Ecto neural progenitor cell (in vitro differentiated cells): ENCODE results near the gene RASSF8.
"Not testable (repeated sequence)": the region's sequence is repeated elsewhere in the genome, so short reads cannot be mapped to it uniquely, and the experiment has no call there.

Experiments used
- DNase-seq: peaks from one replicate; pipeline ENCODE4 v3.0.0-alpha.2; 2018; ENCODE audit warnings: low spot score

RASSF8 gene

DNA sequence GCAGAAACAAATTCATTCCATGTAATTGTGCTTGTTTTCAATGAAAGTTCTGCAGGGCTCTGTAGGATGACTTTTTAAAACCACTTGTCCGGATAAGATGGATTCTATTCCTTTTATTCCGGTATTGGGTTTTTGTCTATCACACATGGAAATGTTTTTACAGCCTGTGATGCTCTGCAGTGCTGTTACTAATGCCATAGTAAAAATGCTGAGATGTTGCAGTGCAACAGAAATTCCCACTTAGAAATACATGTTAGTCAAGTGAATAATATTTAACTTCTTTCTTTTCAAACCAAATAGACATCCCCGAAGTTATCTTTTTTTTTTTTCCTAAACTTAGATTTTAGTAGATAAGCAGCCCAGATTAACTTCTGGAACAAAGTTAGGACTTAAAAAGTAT is 71.9 kb downstream of the RASSF8 start:
- DNase-seq: no peak

DNA sequence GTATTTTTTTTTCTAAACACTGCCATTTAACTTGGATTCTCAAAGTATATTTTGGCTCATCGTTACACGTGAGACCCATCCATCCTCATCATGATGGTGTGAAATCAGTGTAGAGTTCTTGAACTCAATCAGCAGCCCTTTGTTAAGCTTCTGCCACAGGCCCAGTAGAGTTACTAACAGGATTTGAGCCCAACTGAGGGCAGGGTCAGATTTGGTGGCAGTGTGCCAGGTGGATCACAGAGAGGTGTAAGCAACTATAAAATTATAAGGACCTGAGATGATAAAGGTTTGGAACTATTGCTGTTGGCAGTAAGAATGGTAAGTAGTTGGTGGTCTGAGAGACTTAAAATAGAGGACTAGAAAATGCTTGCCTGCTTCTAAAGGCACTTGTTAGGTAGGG is 72.8 kb downstream of the RASSF8 start:
- no peak for DNase-seq

DNA sequence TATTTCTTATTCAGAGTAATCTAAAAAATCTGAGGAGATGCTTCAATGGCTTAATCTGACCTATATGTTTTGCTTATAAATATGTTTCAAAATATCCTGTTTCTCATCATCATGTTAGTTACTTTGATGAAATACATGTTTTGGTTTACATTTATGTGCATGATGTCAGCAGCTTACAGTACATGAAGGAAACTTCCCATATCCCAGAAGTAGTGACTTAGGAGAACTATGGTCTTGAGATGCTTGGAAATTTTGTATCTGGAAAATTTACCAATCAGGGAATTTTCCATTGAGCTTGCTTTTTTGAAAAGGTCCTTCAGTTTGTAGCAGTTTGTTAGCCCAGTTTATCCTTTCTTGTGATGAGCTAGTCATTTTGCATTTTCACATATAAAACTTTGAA is 73.3 kb downstream of the RASSF8 start:
- no peak for DNase-seq

DNA sequence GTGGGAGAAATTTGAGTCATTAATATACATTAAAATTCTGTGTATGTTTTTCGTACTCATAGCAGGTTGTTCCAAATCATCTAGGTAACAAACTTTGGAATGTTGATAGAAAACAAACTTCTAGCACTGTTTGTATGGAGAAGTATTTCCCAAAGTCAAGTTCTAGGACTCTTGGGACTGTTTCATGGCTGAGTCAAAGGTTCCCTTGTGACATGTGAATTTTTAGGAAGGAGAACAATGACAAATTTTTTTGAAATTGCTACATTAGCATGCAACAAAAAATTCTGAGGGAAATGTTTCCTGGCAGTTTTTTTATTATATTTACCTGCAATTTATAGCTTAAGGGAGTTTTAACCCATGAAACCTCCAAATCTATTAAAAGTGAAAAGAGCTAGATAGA is 73.8 kb downstream of the RASSF8 start:
- DNase-seq: no peak

DNA sequence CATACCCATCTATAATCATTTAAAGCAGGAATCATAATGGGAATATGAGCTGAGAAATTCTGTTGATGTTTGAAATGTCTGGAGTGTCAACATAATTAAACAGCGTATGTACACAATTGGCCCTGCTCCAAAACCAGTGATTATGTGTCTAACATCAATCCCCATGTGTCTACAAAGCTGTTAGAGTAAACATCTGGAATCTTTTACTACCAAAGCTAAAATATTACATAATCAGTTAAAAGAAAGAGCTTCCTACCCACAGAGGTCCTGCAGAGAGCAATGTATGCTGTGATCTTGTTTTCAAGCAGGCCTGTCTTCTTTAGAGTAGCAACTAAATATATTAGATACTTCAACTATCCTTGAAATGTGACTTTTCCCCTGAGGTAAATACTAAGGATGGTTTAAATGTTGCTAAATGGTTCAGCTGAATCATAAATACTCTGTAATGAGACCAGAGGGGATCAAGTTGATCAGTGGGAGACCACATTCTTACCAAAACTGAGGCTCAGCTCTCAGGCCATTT is 74.3 kb downstream of the RASSF8 start:
- DNase-seq: no peak

DNA sequence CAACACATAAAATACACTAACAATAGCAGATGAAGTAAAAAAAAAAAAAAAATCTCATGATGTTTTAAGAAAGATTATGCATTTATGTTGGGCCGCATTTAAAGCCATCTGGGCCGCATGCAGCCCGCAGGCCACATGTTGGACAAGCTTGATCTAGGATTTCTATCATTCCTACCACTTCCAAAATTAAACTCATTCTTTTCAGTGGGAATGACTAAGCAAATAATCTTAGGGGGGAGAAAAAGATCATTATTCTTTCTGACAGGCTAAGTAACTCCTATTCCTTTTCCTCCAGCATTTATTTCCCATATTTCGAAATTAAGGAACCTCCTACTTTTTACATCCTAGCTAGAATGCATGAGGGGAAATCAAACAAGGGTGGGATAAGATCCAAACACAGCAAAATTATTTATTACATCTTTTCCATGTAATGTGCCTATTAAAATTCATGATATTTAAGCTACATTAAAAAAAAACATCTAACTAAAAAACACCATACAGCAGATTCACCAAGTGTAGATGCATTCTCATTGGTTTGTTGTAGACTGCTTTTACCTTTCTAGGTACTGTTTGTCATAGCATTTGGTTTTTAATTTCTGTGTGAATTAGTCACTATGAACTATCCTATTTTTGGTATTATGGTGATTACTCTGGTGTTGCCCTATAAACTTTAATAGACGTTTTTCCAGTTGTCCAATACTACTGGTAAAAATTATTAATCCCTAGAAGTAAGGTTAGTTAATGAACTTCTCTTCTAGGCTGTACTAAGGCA is 76.1 kb downstream of the RASSF8 start:
- no peak for DNase-seq

DNA sequence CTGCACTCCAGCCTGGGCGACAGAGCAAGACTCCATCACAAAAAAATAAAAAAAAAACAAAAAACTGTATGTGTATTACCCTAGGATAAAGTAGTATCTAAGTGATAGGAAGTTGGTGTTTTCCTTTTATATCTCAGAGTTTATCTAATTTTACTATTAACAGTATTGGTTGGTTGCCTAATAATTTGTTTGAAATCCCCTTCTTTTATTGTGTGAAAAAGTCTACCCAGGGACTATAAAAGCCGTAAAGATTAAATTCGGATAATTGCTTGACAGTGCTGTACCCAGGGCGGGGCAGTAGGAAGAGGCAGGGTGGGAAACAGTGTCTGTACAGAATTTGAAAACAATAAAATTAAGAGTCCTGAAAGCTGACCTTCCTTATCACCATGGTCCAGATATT is 78.4 kb downstream of the RASSF8 start:
- no peak for DNase-seq

DNA sequence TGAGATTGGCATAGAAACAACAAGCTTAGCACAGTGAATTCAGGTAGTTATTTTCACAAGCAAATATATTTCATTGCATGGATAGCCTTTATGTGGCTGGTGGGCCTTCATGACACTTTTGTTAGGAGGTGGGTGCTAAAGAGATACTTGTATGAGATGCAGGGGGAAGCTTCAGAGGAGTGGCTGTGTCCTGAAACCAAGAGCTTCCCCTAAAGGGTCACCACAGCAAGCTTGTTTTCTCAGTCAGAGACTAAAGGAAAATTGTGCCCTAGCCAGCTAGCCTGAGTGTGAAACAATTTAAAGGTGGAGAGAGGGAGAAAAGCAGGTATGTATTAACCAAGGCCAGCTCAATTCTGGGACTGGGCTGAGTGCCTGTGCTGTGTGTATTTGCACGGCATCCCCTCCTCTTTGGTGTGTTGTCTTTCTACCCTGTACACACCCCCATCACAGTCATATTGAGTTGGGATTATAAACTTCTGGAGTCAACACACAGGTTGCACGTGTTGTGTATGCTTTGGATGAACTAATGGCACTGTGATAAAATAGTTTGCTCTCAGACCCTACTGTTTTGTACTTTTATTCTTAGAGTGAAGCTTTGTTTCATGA is 79.2 kb downstream of the RASSF8 start:
- no peak for DNase-seq

DNA sequence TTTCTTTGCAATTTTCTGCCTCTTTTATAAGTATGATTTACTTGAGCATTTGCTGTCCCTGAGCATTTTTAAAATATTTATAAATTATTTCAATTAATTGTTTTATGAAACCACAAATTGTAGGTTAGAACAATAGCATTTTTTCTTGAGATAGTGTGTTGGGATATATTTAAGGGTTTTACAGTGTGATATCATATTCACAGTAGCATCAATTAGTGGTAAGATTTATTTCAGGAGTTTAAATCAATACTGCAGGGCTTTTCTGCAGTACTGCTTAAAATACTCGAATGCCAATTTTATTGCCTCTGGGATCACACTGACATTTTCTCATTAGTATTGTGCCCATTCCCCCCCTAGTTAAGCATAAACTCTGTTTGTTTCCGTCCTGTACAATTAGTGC is 84.2 kb downstream of the RASSF8 start:
- no peak for DNase-seq

DNA sequence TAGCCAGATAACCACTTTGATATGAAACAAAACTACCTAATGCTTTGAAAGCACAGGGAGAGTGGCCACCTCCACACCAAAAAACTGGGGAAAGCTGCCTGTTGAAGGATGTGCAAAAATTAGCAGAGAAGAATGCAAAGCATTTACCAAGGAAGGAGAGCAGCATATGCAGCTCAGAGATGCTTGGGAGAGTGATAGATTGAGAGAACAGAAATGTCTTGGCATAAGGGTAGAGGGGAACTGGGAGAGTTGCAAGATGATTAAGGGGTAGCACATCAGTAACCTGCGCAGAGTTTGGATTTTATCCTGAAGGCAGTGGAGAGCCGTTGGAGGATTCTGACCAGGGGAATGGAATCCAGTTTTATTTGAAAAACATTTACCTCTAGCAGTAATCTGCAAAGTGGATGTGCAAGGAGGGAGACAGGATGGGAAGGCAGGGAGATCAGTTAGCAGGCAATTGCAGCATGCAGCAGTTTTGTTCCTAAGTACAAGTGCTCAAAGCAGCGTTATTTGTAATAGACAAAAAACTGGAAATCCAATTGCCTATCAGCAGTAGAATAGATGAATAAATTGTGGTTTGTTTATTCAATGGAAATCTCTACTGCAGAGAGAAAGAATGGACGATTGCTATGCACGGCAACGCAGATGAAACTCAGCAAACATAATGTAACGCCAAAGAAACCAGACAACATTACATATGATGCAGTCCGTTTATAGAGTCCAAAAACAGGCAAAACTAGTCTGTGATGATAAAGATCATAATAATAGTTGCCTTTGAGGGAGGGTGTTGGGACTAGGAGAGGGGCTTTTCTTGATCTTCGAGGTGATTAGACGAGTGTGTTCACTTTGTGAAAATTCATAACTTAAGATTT is 84.9 kb downstream of the RASSF8 start:
- no peak for DNase-seq

DNA sequence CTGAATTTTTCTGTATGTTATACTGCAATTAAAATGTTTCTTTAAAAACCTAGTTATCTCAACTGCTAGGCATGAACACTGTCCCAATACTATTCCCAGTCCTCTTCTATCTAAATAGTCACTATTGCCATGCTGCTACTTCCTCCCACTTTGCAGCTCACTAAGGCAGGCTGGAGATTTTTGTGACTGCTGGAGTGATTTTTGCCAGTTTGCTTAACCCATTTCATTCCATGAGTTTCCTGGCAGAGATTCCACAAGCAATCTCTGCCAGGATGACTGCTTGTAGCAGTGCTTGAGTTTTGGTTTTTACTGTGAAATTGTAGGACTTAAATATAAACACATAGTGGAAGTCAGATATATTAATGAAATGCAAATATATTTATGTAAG is 85.5 kb downstream of the RASSF8 start:
- no peak for DNase-seq

DNA sequence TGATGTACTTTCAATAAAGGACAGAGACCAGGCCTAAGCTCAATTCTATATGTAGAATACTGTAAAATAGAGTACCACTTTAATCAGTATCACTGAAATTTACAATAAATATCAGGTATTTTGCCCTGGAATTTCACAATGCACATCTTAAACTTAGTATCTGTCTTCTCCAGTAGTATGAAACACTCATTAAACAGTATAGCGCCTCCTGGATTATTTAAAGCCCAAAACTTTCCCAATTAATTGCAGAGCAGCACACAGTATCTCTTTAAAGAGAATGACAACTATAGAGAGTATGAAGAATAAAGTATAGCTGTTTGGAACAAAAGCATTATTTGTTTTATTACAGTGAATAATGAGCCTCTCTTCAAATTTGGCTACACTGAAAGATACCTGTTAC is 86.1 kb downstream of the RASSF8 start:
- DNase-seq: no peak

DNA sequence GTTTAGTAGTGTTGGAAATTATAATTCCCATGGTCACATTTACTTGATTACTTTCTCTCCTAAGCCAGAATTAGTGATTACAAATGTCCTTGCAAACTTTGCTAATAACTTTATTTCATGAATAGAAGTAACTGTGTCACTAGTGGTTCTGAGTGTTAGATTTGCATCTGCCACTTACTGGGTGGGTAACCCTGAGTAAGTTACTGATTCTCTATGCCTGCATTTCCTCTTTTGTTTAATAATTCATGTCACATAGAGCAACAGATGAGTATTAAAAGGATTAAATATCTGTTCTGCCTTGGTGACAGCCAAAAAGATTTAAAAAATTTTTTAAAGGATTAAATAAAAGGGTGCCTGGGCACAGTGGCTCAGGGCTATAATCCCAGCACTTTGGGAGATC is 87.7 kb downstream of the RASSF8 start:
- no peak for DNase-seq

DNA sequence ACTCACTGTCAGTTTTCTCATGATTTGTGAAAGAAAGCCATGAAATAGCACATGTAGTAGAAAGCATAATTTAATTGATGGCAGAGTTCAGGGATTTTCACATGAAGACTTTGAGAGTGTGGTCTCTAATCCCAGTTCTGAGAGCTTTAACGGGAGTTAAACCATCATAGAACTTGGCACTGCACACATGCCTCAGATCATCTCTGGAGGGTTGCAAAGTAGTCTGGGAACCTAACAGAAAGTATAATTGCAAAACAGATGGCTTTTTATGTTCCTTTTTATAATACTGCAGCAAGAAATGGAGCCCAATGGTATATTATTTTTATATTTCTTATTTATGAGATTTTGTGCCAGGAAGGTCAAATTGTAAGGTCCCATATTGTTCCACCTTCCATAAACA is 88.4 kb downstream of the RASSF8 start:
- no peak for DNase-seq

DNA sequence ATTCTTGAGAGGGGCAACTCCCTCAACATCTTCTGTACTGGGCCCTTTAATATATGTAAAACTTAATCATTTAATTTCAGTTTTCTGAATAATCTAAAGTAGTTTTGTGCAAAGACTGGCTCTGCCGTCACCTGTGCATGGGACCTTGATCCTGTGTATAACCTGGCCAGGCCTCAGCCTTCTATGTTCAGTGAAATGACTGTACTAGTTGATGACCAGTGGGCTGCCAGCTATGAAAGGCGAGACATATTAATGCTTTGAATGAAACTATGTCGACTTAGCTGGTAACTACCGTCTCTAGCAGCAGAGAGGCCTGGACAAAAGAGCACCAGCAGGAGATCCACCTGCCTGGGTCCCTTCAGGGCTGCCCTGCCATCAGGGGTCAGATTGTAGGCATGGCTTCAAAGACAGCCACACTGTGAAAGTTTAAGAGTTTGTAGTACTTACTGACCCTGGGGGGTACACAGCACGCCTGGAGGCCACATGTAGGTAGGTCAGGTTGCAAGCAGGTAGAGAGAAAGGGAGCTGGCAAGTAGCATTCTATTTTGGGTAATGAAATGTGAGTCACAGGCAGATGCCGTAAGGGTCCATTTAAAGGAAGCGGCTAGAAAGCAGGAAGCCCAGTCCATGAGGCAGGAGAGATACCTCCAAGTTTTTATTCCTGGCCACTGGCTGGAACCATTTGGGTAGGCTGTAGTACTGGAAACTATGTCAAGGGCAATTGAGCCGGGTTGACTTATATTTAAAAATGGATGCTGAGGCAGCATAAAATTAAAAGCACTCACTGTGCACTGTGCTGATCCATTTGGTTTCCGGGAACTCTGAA is 89.1 kb downstream of the RASSF8 start:
- DNase-seq: peak; percentile 53

DNA sequence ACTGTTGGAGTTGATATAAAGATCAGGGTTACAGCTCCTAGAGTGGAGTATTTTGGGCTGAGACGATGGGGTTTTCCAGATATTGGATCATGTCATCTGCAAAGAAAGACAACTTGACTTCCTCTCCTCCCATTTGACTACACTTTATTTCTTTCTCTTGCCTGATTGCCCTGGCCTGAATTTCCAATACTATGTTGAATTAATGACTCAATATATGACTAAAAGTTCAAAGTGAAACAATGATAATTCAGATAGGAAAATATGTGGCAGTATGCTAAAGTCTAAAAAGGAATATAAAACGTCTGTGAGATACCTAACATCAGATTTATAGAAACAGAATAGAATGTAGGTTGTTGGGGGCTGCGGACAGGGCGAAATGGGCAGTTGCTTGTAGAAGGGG is 94.2 kb downstream of the RASSF8 start:
- no peak for DNase-seq

DNA sequence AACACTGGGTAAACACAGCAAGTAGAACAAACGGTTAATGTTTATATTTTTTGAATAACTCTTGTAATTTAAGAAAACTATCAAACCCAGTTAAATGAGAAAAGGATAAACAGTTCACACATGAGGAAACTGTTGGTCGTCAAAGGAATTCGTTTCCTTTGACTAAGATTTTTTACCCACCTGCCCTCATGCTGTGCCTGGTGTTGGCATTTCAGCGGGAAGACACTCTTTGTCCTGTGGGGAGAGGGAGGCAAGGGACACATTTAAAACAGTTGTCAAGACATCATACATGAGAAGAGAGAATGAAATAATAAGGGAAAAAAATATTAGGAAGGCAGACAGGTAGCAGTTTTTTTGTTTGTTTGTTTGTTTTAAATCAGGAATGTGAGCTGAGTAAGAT is 95.9 kb downstream of the RASSF8 start:
- DNase-seq: no peak

DNA sequence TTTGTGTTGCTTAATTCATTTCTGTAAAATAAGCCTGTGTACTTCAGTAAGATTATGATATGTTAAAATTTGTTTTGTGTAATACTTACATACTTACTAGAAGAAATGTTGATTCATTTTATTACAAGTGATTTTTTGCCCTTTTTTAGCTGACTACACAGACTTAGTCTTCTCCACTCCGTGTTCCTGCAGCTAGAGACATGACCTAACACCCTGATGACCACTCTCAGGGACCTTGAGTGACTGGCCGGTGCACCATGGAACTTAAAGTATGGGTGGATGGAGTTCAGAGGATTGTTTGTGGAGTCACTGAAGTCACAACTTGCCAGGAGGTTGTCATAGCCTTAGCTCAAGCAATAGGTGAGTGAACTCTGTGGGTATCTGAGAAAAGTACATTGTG is 96.6 kb downstream of the RASSF8 start:
- DNase-seq: no peak

DNA sequence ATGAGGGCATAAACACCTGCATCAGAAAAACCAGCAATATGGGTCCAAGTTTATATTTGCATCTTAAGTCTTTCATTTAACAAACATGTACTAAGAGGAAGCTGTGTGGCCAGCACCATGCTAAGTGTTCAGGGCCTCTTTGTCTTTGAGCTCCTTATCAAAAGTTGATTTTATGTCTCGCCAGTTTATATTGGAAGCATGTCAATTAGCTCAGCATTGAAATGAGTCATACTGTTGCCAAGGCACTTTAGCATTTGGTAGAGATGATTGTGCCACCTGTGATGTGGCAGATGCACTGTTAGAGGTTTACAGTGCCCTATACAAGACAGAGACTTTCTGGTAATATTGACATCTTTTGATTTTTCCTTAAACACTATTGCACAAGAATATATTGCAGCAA is 97.9 kb downstream of the RASSF8 start:
- no peak for DNase-seq

DNA sequence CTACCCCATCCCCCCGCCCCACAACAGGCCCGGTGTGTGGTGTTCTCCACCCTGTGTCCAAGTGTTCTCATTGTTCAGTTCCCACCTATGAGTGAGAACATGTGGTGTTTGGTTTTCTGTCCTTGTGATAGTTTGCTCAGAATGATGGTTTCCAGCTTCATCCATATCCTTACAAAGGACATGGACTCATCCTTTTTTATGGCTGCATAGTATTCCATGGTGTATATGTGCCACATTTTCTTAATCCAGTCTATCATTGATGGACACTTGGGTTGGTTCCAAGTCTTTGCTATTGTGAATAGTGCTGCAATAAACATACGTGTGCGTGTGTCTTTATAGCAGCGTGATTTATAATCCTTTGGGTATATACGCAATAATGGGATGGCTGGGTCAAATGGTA is 98.8 kb downstream of the RASSF8 start:
- not testable (repeated sequence) for DNase-seq

DNA sequence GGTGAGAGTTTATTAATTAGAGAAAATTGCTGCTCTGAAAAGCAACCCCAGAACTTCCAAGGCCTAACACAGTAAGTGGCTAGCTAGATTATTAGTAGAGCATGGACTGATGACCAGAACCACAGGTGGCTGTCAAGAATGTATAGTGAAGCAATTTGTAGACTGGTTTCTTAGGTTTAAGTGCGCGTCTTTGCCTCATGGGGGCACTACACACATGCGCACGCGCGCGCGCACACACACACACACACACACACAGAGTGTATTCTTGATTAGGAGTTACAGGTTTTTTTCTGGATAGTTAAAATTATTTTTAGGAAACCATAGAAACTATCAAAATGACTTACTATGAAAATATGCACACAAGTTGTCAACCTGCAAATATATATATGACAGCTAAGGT is 99.8 kb downstream of the RASSF8 start:
- no peak for DNase-seq

DNA sequence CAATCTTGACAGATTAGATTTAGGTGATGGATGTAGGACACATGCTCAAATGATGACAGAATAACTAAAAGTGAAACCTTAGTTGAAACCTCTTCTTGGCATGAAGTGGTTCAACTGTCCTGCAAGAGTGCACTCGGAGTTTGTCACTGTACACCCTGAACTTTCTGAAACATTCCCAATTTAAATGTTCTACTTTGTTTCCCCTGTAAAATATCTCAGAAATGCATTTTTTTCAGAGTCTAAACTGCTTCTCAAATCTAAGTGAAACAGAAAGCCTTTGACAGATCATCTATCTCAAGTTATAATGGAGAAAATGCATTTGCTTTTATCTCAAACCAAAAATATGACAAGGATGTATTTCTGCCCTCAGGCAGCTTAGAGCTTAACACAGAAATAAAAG is 100.3 kb downstream of the RASSF8 start:
- DNase-seq: no peak
